Measurements from ENCODE around the gene HSPB1. TPM values are rescaled to one million over a fixed set of nuclear protein-coding genes. Genes with fewer than 3 reads are reported as not detected.
"Not testable (repeated sequence)": the region's sequence is repeated elsewhere in the genome, so short reads cannot be mapped to it uniquely, and the experiment has no call there.

Gene HSPB1
- total RNA-seq, 1 donor from 2014 or later = 609 TPM

DNA sequence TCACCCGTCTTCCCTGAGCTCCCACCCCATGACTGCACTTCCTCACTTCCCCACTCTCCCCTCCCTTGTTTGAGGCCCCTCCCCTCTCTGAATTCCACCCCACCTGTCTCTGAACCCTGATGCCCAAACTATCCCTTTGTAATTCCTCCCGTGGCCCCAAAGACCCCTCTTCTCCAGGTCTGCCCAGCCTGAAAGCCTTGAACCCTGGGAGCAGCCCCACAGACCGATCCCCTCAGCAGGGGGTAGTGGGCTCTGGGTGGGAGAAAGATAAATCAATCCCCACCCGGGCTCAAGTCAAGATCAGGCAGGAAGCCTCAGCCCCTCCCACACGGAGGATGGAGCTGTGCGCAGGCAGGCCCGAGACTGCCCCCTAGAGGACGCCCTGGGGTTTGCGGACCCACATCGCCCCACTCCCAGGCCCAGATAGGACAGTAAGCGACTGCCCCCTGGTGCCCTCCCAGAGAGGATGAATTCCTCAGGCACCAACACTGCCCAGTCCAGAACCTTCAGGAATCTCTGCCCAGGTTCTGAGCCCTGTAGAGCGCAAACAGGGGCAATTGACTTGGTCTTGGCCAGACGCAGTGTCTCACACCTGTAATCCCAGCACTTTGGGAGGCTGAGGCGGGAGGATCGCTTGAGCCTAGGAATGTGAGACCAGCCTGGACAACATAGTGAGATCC, 11.7 kb downstream of the HSPB1 start:
- H3K4me1 ChIP-seq = peaks cover 7% of the 10 kb centered on the region
- no peak overlapping the region for H3K4me3 ChIP-seq
- DNase-seq (peak; percentile 96), ATAC-seq (peak; percentile 82 to 92)
- H3K36me3 ChIP-seq = no peaks in the 10 kb centered on the region
- TF ChIP-seq CTCF (IDR thresholded peaks at IDR 0.05) = peak; percentile 100
- no peaks in the 10 kb centered on the region for H3K27me3 ChIP-seq (ENCODE audit: low read depth)
- H3K9me3 ChIP-seq = no peaks in the 10 kb centered on the region
- no peak overlapping the region for H3K27ac ChIP-seq
- intact Hi-C loops (cut with DNase I) = no loop called here

DNA sequence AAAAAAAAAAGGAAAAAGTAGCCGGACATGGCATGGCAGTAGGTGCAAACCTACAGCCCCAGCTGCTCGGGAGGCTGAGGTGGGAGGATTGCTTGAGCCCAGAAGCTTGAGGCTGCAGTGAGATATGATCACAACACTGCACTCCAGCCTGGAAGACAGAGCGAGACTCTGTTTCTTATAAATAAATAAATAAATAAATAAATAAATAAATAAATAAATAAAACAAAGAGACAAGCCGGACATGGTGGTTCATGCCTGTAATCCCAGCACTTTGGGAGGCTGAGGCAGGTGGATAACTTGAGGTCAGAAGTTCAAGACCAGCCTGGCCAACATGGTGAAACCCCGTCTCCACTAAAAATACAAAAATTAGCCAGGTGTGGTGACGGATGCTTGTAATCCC, 12.3 kb downstream of the HSPB1 start:
- ATAC-seq; H3K9me3 ChIP-seq; H3K27me3 ChIP-seq (ENCODE audit: low read depth); H3K27ac ChIP-seq; DNase-seq; H3K36me3 ChIP-seq; intact Hi-C loops (cut with DNase I); H3K4me3 ChIP-seq: not testable (repeated sequence)
- peaks cover 12% of the 10 kb centered on the region for H3K4me1 ChIP-seq

- TF ChIP-seq CTCF (IDR thresholded peaks at IDR 0.05) = no peak
- ATAC-seq (no peak), DNase-seq (peak; percentile 53)
- Histone ChIP-seq H3K4me1 (peaks cover 12% of the 10 kb centered on the region), H3K27ac (no peak overlapping the region), H3K9me3 (no peaks in the 10 kb centered on the region), H3K27me3 (ENCODE audit: low read depth) (no peaks in the 10 kb centered on the region), H3K4me3 (no peak overlapping the region), H3K36me3 (no peaks in the 10 kb centered on the region)
- intact Hi-C loops (cut with DNase I) = no loop called here
Observed at GRCh38 chr7:76315364-76315763, 12.9 kb downstream of the HSPB1 start.

DNA sequence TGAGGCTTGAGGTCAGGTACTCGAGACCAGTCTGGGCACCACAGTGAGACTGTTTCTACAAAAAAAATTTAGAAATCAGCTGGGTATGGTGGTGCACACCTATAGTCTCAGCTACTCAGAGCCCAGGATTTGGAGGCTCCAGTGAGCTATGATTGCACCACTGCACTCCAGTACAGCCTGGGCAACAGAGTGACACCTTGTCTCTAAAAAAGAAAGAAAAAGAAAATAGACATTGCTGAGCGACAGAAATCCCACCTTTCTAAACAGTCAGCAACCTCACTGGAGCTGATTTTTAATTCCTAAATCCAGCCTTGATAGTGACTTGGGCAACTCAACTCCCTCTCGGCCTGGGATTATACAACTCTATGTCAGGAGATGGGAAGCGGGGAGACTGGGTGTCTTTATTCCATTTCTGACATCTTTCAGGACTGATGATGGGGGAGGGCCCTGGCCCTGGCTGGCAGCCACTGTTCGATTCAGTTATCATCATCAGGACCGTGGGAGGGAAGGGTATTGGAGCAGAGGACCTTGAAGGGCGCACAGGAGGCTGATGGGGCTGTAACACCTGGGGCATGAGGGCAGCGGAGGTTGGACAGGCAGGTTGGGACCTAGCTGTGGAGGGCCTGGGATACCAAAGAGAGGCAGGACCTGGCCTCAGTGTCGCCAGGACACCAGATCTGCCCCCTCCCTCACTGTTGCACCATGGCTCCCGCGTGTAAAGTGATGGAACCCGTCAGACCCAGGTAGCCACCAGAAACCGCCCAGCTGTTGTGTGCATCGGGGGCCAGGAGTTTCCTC, 14.7 kb downstream of the HSPB1 start:
- no peaks in the 10 kb centered on the region for H3K27me3 ChIP-seq (ENCODE audit: low read depth)
- H3K27ac ChIP-seq = peak overlapping the region; percentile 96
- peaks cover 2% of the 10 kb centered on the region for H3K36me3 ChIP-seq
- peaks cover 12% of the 10 kb centered on the region for H3K4me1 ChIP-seq
- peak overlapping the region; percentile 88 for H3K4me3 ChIP-seq
- TF ChIP-seq CTCF (IDR thresholded peaks at IDR 0.05) = no peak
- H3K9me3 ChIP-seq = no peaks in the 10 kb centered on the region
- DNase-seq = peak; percentile 3
- no peak for ATAC-seq
- intact Hi-C loops (cut with DNase I) = no loop called here

- Histone ChIP-seq H3K4me3 (peak overlapping the region; percentile 88), H3K27ac (peak overlapping the region; percentile 96), H3K9me3 (no peaks in the 10 kb centered on the region), H3K4me1 (peaks cover 17% of the 10 kb centered on the region), H3K36me3 (peaks cover 4% of the 10 kb centered on the region), H3K27me3 (ENCODE audit: low read depth) (no peaks in the 10 kb centered on the region)
- intact Hi-C loops (cut with DNase I) = no loop called here
- DNase-seq (peak; percentile 99), ATAC-seq (peak; percentile 97)
- no peak for TF ChIP-seq CTCF (IDR thresholded peaks at IDR 0.05)
Observed at GRCh38 chr7:76317782-76318487, 15.5 kb downstream of the HSPB1 start.
